A549 (cell line): ENCODE measurements around the gene SORCS2. TPM values are rescaled to one million over a fixed set of nuclear protein-coding genes. Genes with fewer than 3 reads are reported as not detected.
A peak's percentile ranks its signal among the peaks of the same experiment; 100 is the strongest.

Source experiments
- ATAC-seq, 2 experiments: fragments of 200-7000 bp in 1 of 2; fragments of >200 bp in 1 of 2; cut with Nextera tagmentation in 1 of 2; cut with Tn5 transposase in 1 of 2; 3 replicates each; pipeline versions ENCODE4 v1.8.0 to v1.9.1; 2018 to 2020; ENCODE audit warnings: mild to moderate bottlenecking in 1 of 2, moderate library complexity in 1 of 2
- CTCF ChIA-PET: fragments of 300-600 bp; sonication (Branson Sonifier 250); formaldehyde crosslinking; extraction: SDS; loops from one replicate; lab custom pipeline; 2021; ENCODE audit warnings: antibody characterized with exemption, inconsistent platforms; lab: Yijun Ruan, JAX
- POLR2A ChIA-PET: fragments of 350-600 bp; formaldehyde crosslinking; extraction: SDS; loops from one replicate; lab custom pipeline; 2021; ENCODE audit warnings: antibody characterized with exemption, inconsistent platforms; lab: Yijun Ruan, JAX
- DNase-seq, 2 experiments: peaks; one replicate each; pipeline versions ENCODE4 v3.0.0 to v3.0.0-alpha.2; 2011 to 2016; ENCODE audit warnings: low read depth in 1 of 2, low spot score in 1 of 2
- FAIRE-seq: peaks from 2 replicates; lab custom pipeline; 2011; peaks lifted over from hg19 to GRCh38; lab: Jason Lieb, UNC
- H3K27ac ChIP-seq, 2 experiments: fragments of >200 bp; sonication (Bioruptor Twin); formaldehyde crosslinking; 3 replicates each; pipeline ENCODE4 v1.5.1; 2016 to 2017
- H3K4me1 ChIP-seq: fragments of >200 bp; sonication (Bioruptor Twin); formaldehyde crosslinking; 3 replicates; pipeline ENCODE4 v1.6.1; 2016
- H3K4me2 ChIP-seq: fragments of >200 bp; sonication (Bioruptor Twin); formaldehyde crosslinking; 3 replicates; pipeline ENCODE4 v1.6.1; 2016
- H3K4me3 ChIP-seq: fragments of >200 bp; sonication (Bioruptor Twin); formaldehyde crosslinking; 3 replicates; pipeline ENCODE4 v1.5.1; 2016
- H3K9me3 ChIP-seq: fragments of >200 bp; sonication (Bioruptor Twin); formaldehyde crosslinking; 3 replicates; pipeline ENCODE4 v1.6.1; 2016
- BHLHE40 ChIP-seq: IDR thresholded peaks from 2 replicates; pipeline ENCODE4 v1.6.1; 2012; ENCODE audit warnings: low read depth, low read length, inconsistent platforms
- CBX2 ChIP-seq: fragments of 200-600 bp; sonication (generic); IDR thresholded peaks from 2 replicates; pipeline ENCODE4 v1.6.1; 2016; ENCODE audit warnings: low read depth, mild to moderate bottlenecking, borderline replicate concordance
- CEBPB ChIP-seq, 2 experiments: fragments of >200 bp in 1 of 2; sonication (Bioruptor Twin) in 1 of 2; formaldehyde crosslinking in 1 of 2; IDR thresholded peaks; 2 replicates each; pipeline ENCODE4 v1.6.1; 2012 to 2016
- CHD4 ChIP-seq: fragments of 200-600 bp; sonication (generic); IDR thresholded peaks from 2 replicates; pipeline ENCODE4 v1.6.1; 2016; ENCODE audit warnings: antibody characterized with exemption, mild to moderate bottlenecking, borderline replicate concordance
- EHF ChIP-seq: fragments of 250-450 bp; sonication (Bioruptor Pico); IDR thresholded peaks from 2 replicates; pipeline ENCODE4 v1.5.0; 2020; ENCODE audit warnings: mild to moderate bottlenecking
- ESRRA ChIP-seq: fragments of 150-350 bp; IDR thresholded peaks from 2 replicates; pipeline ENCODE4 v1.6.1; 2014; ENCODE audit warnings: mild to moderate bottlenecking, low read length, borderline replicate concordance
- FOSL2 ChIP-seq, 2 experiments: fragments of 450-650 bp in 1 of 2; fragments of >200 bp in 1 of 2; sonication (Bioruptor Twin) in 1 of 2; formaldehyde crosslinking; IDR thresholded peaks; 2 replicates each; pipeline versions ENCODE4 v1.5.0 to v1.6.1; 2016 to 2020; ENCODE audit warnings: mild to moderate bottlenecking in 1 of 2, moderate library complexity in 1 of 2
- FOXS1 ChIP-seq: fragments of 250-450 bp; sonication (Bioruptor Pico); IDR thresholded peaks from 2 replicates; pipeline ENCODE4 v1.5.0; 2020; ENCODE audit warnings: mild to moderate bottlenecking, moderate library complexity
- HEYL ChIP-seq: fragments of 250-450 bp; sonication (Bioruptor Pico); IDR thresholded peaks from 2 replicates; pipeline ENCODE4 v1.8.0; 2021; ENCODE audit warnings: mild to moderate bottlenecking, moderate library complexity
- JUN ChIP-seq, 2 experiments: fragments of >200 bp; sonication (Bioruptor Twin); formaldehyde crosslinking; IDR thresholded peaks; 2 replicates in 1 of 2; 3 replicates in 1 of 2; pipeline ENCODE4 v1.6.1; 2016 to 2017
- KDM5A ChIP-seq: fragments of 200-600 bp; sonication (generic); IDR thresholded peaks from 2 replicates; pipeline ENCODE4 v1.6.1; 2016; ENCODE audit warnings: antibody characterized with exemption, mild to moderate bottlenecking
- NFE2L2 ChIP-seq: fragments of 150-350 bp; conservative IDR thresholded peaks from 2 replicates; pipeline ENCODE4 v1.6.1; 2014; ENCODE audit warnings: low read length
- NPAS2 ChIP-seq: fragments of 250-450 bp; sonication (Bioruptor Pico); IDR thresholded peaks from 2 replicates; pipeline ENCODE4 v1.8.0; 2022; ENCODE audit warnings: mild to moderate bottlenecking, moderate library complexity, borderline replicate concordance
- PHF8 ChIP-seq: fragments of 200-600 bp; sonication (generic); IDR thresholded peaks from 2 replicates; pipeline ENCODE4 v1.6.1; 2016; ENCODE audit warnings: low read depth, mild to moderate bottlenecking, antibody characterized with exemption, moderate library complexity, borderline replicate concordance
- POLR2AphosphoS2 ChIP-seq: conservative IDR thresholded peaks from 2 replicates; pipeline ENCODE4 v1.6.1; 2012; ENCODE audit warnings: low read length, improper control_type of control experiment, inconsistent platforms
- RAD21 ChIP-seq, 2 experiments: fragments of >200 bp in 1 of 2; sonication (Bioruptor Twin) in 1 of 2; formaldehyde crosslinking in 1 of 2; IDR thresholded peaks in 1 of 2; conservative IDR thresholded peaks in 1 of 2; 2 replicates in 1 of 2; 3 replicates in 1 of 2; pipeline ENCODE4 v1.6.1; 2012 to 2018; ENCODE audit warnings: inconsistent platforms in 1 of 2
- RCOR1 ChIP-seq: fragments of 150-350 bp; IDR thresholded peaks from 2 replicates; pipeline ENCODE4 v1.6.1; 2014; ENCODE audit warnings: antibody characterized with exemption, low read length, low read depth
- RFX5 ChIP-seq: fragments of 450-650 bp; IDR thresholded peaks from 2 replicates; pipeline ENCODE4 v1.7.1; 2014; ENCODE audit warnings: antibody characterized with exemption, mild to moderate bottlenecking, moderate library complexity
- RNF2 ChIP-seq: fragments of 200-600 bp; sonication (generic); IDR thresholded peaks from 2 replicates; pipeline ENCODE4 v1.6.1; 2016; ENCODE audit warnings: low read depth, mild to moderate bottlenecking, antibody characterized with exemption, moderate library complexity, borderline replicate concordance
- SMC3 ChIP-seq: fragments of >200 bp; sonication (Bioruptor Twin); formaldehyde crosslinking; IDR thresholded peaks from 3 replicates; pipeline ENCODE4 v1.6.1; 2018; ENCODE audit warnings: inconsistent platforms
- SREBF2 ChIP-seq: fragments of 450-650 bp; IDR thresholded peaks from 2 replicates; pipeline ENCODE4 v1.6.1; 2014; ENCODE audit warnings: mild to moderate bottlenecking, moderate library complexity
- TP53 ChIP-seq: fragments of 250-450 bp; sonication (Bioruptor Pico); IDR thresholded peaks from 2 replicates; pipeline ENCODE4 v1.5.0; 2021; ENCODE audit warnings: mild to moderate bottlenecking, moderate library complexity
- ZC3H11A ChIP-seq: fragments of 450-650 bp; IDR thresholded peaks from 2 replicates; pipeline ENCODE4 v1.6.1; 2014; ENCODE audit warnings: antibody characterized with exemption, mild to moderate bottlenecking
- ZNF302 ChIP-seq: fragments of 250-450 bp; sonication (Bioruptor Pico); IDR thresholded peaks from 2 replicates; pipeline ENCODE4 v1.9.0; 2021; ENCODE audit warnings: inconsistent platforms, mild to moderate bottlenecking, moderate library complexity
- WGBS: methylation state at CpG from one replicate; pipeline ENCODE4 v1.1.6; 2017; ENCODE audit errors: missing lambda C conversion rate; 5-methylcytosine and 5-hydroxymethylcytosine counted together
- polyA plus RNA-seq, 4 experiments: library from polyadenylated mRNA; depleted of rRNA in 3 of 4; stranded (reverse); fragments of >200 nt; fragmentation: RNase III in 1 of 4; extraction: RNeasy Plus Mini Kit Qiagen cat#74134 plus additional on column Dnase treatment in 1 of 4; gene quantifications; 2 replicates in 3 of 4; 3 replicates in 1 of 4; pipeline ENCODE4 v1.2.3, GENCODE V29; 2011 to 2017
- TF ChIP-seq, protein P1 (sequence below): fragments of 250-450 bp; sonication (Bioruptor Pico); IDR thresholded peaks from 2 replicates; pipeline ENCODE4 v1.5.0; 2021; ENCODE audit warnings: mild to moderate bottlenecking, moderate library complexity, borderline replicate concordance
- TF ChIP-seq, protein P2 (sequence below): fragments of >200 bp; sonication (Bioruptor Twin); formaldehyde crosslinking; IDR thresholded peaks from 3 replicates; pipeline ENCODE4 v1.6.1; 2016
- TF ChIP-seq, protein P3 (sequence below): fragments of 150-350 bp; IDR thresholded peaks from 2 replicates; pipeline ENCODE4 v1.6.1; 2014; ENCODE audit warnings: low read depth, mild to moderate bottlenecking, low read length
- TF ChIP-seq, protein P4 (sequence below): fragments of 250-450 bp; sonication (Bioruptor Pico); IDR thresholded peaks from 2 replicates; pipeline ENCODE4 v1.5.0; 2020; ENCODE audit warnings: low read depth, mild to moderate bottlenecking, moderate library complexity

SORCS2 gene
- polyA plus RNA-seq, 2 of the 4 experiments (the other 2 are of a cell fraction), result 1.4 to 4.6 TPM

DNA sequence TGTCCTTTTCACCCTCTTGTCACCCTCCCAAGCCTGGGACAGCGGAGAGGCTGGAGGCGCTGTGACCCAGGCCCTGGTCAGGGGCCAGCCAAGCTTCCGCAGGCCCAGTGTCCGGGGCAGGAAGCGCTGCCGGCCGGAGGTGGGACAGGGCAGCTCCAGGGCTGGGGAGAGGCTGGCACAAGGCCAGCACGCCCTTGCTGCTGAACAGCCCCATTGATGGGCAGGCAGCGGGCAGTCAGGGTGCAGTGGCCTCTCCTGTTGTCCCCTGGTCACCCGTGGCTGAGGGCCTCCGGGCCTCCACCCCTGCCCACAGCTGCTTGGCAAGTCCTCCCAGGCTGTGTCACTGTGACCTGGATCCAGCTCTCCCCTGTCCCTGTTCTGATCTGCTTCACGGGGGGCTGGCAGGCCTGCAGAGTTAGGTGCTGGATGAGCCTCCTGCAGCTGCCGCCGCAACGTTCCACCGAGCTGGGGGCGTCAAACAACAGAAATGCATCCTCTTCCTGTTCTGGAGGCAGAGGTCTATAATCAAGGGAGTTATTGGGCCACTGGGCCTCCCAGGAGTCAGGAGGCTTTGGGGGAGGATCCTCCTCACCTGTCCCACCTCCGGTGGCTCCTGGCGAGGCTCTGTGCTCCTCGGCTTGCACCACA lies 134.5 kb downstream of the SORCS2 start:
- peaks cover 22% of the 10 kb centered on the region for H3K4me1 ChIP-seq
- no peak for ATAC-seq
- no peak overlapping the region for H3K4me2 ChIP-seq
- no peak overlapping the region for H3K4me3 ChIP-seq
- no peaks in the 10 kb centered on the region for H3K9me3 ChIP-seq
- CTCF ChIA-PET, result interaction anchor here (3.9 kb wide), 1 partner anchor 9 kb away, joined by 18 read pairs; no protein-coding TSS in a partner anchor
- POLR2A ChIA-PET, result no interaction called here
- no peak for TF ChIP-seq ZC3H11A
- no peak for TF ChIP-seq RFX5
- TF ChIP-seq CEBPB (IDR thresholded peaks at IDR 0.05), result no peak
- TF ChIP-seq, protein P1, sequence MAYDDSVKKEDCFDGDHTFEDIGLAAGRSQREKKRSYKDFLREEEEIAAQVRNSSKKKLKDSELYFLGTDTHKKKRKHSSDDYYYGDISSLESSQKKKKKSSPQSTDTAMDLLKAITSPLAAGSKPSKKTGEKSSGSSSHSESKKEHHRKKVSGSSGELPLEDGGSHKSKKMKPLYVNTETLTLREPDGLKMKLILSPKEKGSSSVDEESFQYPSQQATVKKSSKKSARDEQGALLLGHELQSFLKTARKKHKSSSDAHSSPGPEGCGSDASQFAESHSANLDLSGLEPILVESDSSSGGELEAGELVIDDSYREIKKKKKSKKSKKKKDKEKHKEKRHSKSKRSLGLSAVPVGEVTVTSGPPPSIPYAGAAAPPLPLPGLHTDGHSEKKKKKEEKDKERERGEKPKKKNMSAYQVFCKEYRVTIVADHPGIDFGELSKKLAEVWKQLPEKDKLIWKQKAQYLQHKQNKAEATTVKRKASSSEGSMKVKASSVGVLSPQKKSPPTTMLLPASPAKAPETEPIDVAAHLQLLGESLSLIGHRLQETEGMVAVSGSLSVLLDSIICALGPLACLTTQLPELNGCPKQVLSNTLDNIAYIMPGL (CRISPR knock-in tag), result no peak
- no peak for TF ChIP-seq TP53
- no peak for TF ChIP-seq KDM5A
- TF ChIP-seq, protein P2, sequence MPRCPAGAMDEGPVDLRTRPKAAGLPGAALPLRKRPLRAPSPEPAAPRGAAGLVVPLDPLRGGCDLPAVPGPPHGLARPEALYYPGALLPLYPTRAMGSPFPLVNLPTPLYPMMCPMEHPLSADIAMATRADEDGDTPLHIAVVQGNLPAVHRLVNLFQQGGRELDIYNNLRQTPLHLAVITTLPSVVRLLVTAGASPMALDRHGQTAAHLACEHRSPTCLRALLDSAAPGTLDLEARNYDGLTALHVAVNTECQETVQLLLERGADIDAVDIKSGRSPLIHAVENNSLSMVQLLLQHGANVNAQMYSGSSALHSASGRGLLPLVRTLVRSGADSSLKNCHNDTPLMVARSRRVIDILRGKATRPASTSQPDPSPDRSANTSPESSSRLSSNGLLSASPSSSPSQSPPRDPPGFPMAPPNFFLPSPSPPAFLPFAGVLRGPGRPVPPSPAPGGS, result no peak
- no peak for TF ChIP-seq SMC3
- TF ChIP-seq POLR2AphosphoS2, result no peak
- no peak for TF ChIP-seq RCOR1
- TF ChIP-seq PHF8, result no peak
- no peak for TF ChIP-seq CHD4
- no peak for TF ChIP-seq JUN (IDR thresholded peaks at IDR 0.05)
- TF ChIP-seq FOSL2 (IDR thresholded peaks at IDR 0.05), result no peak
- TF ChIP-seq FOSL2 (CRISPR knock-in tag; IDR thresholded peaks at IDR 0.05), result no peak
- TF ChIP-seq, protein P3, sequence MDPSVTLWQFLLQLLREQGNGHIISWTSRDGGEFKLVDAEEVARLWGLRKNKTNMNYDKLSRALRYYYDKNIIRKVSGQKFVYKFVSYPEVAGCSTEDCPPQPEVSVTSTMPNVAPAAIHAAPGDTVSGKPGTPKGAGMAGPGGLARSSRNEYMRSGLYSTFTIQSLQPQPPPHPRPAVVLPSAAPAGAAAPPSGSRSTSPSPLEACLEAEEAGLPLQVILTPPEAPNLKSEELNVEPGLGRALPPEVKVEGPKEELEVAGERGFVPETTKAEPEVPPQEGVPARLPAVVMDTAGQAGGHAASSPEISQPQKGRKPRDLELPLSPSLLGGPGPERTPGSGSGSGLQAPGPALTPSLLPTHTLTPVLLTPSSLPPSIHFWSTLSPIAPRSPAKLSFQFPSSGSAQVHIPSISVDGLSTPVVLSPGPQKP, result no peak
- TF ChIP-seq, all 56 proteins: peak for 0
- FAIRE-seq (no peak), DNase-seq (no peak)
- peak overlapping the region in 1 of 2 experiments; percentile 31; a peak in 1 of 6 replicates for H3K27ac ChIP-seq
- WGBS, result 100% methylated on average over 2 of the region's 20 CpGs

DNA sequence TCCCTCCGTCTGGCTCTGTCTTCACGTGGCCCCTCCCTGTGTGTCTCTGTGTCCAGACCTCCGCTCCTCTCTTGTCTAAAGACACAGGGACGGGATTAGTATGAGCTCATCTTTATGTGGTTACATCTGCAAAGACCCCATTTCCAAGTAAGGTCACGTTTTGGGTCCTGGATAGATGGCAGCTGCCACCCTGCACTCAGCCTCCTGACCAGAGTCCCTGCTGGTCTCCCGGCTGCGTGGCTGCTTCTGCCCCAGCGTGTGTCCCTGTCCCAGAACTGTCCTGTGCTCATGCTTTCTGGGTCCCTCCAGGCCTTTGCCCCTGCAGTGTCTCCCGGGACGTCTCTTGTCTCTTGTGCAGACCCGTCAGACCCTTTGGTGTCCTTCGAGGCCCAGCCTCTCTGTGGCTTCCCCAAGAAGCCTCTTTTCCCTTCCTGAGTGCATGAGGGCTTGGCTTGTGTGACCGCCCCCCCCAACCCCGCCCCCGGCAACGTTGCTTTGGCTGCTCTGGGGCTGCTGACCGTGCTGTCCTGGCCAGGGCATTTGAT lies 135.1 kb downstream of the SORCS2 start:
- H3K4me1 ChIP-seq, result peaks cover 28% of the 10 kb centered on the region
- DNase-seq (no peak), ATAC-seq (no peak), FAIRE-seq (no peak)
- no peak overlapping the region for H3K4me2 ChIP-seq
- ChIA-PET POLR2A (no interaction called here), CTCF (interaction anchor here (3.9 kb wide), 1 partner anchor 9 kb away, joined by 18 read pairs; no protein-coding TSS in a partner anchor)
- H3K4me3 ChIP-seq, result no peak overlapping the region
- H3K9me3 ChIP-seq, result no peaks in the 10 kb centered on the region
- H3K27ac ChIP-seq, result peak overlapping the region in 1 of 2 experiments; percentile 31; a peak in 2 of 6 replicates
- 88% methylated on average over 11 of the region's 17 CpGs for WGBS
- TF ChIP-seq EHF (CRISPR knock-in tag), result no peak
- no peak for TF ChIP-seq NFE2L2
- no peak for TF ChIP-seq RAD21 (conservative IDR thresholded peaks at IDR 0.05 in 1 of 2, IDR thresholded peaks at IDR 0.05 in 1 of 2)
- TF ChIP-seq, protein P1 (CRISPR knock-in tag), result no peak
- TF ChIP-seq CBX2, result no peak
- TF ChIP-seq, protein P2, result no peak
- TF ChIP-seq SREBF2, result no peak
- TF ChIP-seq ESRRA, result no peak
- TF ChIP-seq NPAS2 (CRISPR knock-in tag), result no peak
- TF ChIP-seq RNF2, result no peak
- TF ChIP-seq HEYL (CRISPR knock-in tag), result no peak
- no peak for TF ChIP-seq ZNF302 (CRISPR knock-in tag)
- TF ChIP-seq FOXS1 (CRISPR knock-in tag), result no peak
- TF ChIP-seq, protein P4, sequence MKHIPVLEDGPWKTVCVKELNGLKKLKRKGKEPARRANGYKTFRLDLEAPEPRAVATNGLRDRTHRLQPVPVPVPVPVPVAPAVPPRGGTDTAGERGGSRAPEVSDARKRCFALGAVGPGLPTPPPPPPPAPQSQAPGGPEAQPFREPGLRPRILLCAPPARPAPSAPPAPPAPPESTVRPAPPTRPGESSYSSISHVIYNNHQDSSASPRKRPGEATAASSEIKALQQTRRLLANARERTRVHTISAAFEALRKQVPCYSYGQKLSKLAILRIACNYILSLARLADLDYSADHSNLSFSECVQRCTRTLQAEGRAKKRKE (CRISPR knock-in tag), result no peak
- no peak for TF ChIP-seq BHLHE40
